HepG2 (cell line): ENCODE results near the gene RIPOR3. TPM values are rescaled to one million over a fixed set of nuclear protein-coding genes. Genes with fewer than 3 reads are reported as not detected.
A peak's percentile ranks its signal among the peaks of the same experiment; 100 is the strongest.

Experiments used
- AGO2 ChIP-seq: fragments of 200-400 bp; formaldehyde crosslinking; optimal IDR thresholded peaks from 2 replicates; pipeline ENCODE3; 2017; ENCODE audit warnings: mild to moderate bottlenecking, low read depth, low read length, moderate library complexity
- ERF ChIP-seq: IDR thresholded peaks from 2 replicates; pipeline ENCODE4 v1.6.1; 2018; ENCODE audit warnings: missing biosample characterization, missing genetic modification reagents
- HDAC1 ChIP-seq: sonication (generic); formaldehyde crosslinking; IDR thresholded peaks from 2 replicates; pipeline ENCODE4 v1.5.1; 2020; ENCODE audit warnings: mild to moderate bottlenecking, missing genetic modification reagents
- HNRNPH1 ChIP-seq: fragments of 200-400 bp; formaldehyde crosslinking; optimal IDR thresholded peaks from 2 replicates; pipeline ENCODE3; 2017; ENCODE audit warnings: mild to moderate bottlenecking, low read depth, low read length
- HOXA9 ChIP-seq: sonication (generic); formaldehyde crosslinking; IDR thresholded peaks from 2 replicates; pipeline ENCODE4 v1.8.1; 2022; ENCODE audit warnings: missing genetic modification reagents, mild to moderate bottlenecking, moderate library complexity, borderline replicate concordance
- KDM5A ChIP-seq: fragments of 200-600 bp; sonication (generic); IDR thresholded peaks from 2 replicates; pipeline ENCODE4 v1.7.0; 2018; ENCODE audit warnings: antibody characterized with exemption, mild to moderate bottlenecking, low read length, borderline replicate concordance
- KMT2A ChIP-seq: sonication (generic); formaldehyde crosslinking; IDR thresholded peaks from 2 replicates; pipeline ENCODE4 v1.4.0; 2020; ENCODE audit warnings: missing genetic modification reagents
- MED13 ChIP-seq: sonication (generic); formaldehyde crosslinking; IDR thresholded peaks from 2 replicates; pipeline ENCODE4 v1.5.0; 2020; ENCODE audit warnings: missing genetic modification reagents
- PHF8 ChIP-seq: sonication (generic); formaldehyde crosslinking; IDR thresholded peaks from 2 replicates; pipeline ENCODE4 v1.5.0; 2020; ENCODE audit warnings: missing genetic modification reagents
- RARA ChIP-seq: IDR thresholded peaks from 2 replicates; pipeline ENCODE4 v1.6.1; 2016; ENCODE audit warnings: missing genetic modification reagents, missing compliant biosample characterization
- RFX3 ChIP-seq: IDR thresholded peaks from 2 replicates; pipeline ENCODE4 v1.6.1; 2016; ENCODE audit warnings: missing biosample characterization, missing genetic modification reagents
- SALL1 ChIP-seq: sonication (generic); formaldehyde crosslinking; IDR thresholded peaks from 2 replicates; pipeline ENCODE4 v1.8.0; 2022; ENCODE audit warnings: mild to moderate bottlenecking, missing genetic modification reagents
- ZC3H4 ChIP-seq: sonication (generic); formaldehyde crosslinking; IDR thresholded peaks from 2 replicates; pipeline ENCODE4 v1.4.0; 2020; ENCODE audit warnings: missing genetic modification reagents, borderline replicate concordance
- ZFP37 ChIP-seq: sonication (generic); formaldehyde crosslinking; IDR thresholded peaks from 2 replicates; pipeline ENCODE4 v1.4.0; 2020; ENCODE audit warnings: missing genetic modification reagents, borderline replicate concordance
- ZFP62 ChIP-seq: sonication (generic); formaldehyde crosslinking; IDR thresholded peaks from 2 replicates; pipeline ENCODE4 v1.4.0; 2020; ENCODE audit warnings: missing genetic modification reagents
- ZMYM4 ChIP-seq: sonication (generic); formaldehyde crosslinking; IDR thresholded peaks from 2 replicates; pipeline ENCODE4 v1.8.1; 2023; ENCODE audit warnings: mild to moderate bottlenecking, missing genetic modification reagents
- ZNF207 ChIP-seq: fragments of 450-650 bp; IDR thresholded peaks from 2 replicates; pipeline ENCODE4 v1.6.1; 2016; ENCODE audit warnings: antibody characterized with exemption, borderline replicate concordance
- ZNF256 ChIP-seq: sonication (generic); formaldehyde crosslinking; conservative IDR thresholded peaks from 2 replicates; pipeline ENCODE4 v1.4.0; 2020; ENCODE audit warnings: missing genetic modification reagents
- ZNF503 ChIP-seq: sonication (generic); formaldehyde crosslinking; IDR thresholded peaks from 2 replicates; pipeline ENCODE4 v1.4.0; 2020; ENCODE audit warnings: missing genetic modification reagents
- ZNF570 ChIP-seq: sonication (generic); formaldehyde crosslinking; IDR thresholded peaks from 2 replicates; pipeline ENCODE4 v1.4.0; 2020; ENCODE audit warnings: mild to moderate bottlenecking, missing genetic modification reagents, borderline replicate concordance
- ZNF572 ChIP-seq: sonication (generic); formaldehyde crosslinking; IDR thresholded peaks from 2 replicates; pipeline ENCODE4 v1.5.1; 2020; ENCODE audit warnings: mild to moderate bottlenecking, missing genetic modification reagents
- ZNF709 ChIP-seq: sonication (generic); formaldehyde crosslinking; IDR thresholded peaks from 2 replicates; pipeline ENCODE4 v1.5.0; 2020; ENCODE audit warnings: mild to moderate bottlenecking, missing genetic modification reagents
- ZNF816 ChIP-seq: sonication (generic); formaldehyde crosslinking; IDR thresholded peaks from 2 replicates; pipeline ENCODE4 v1.8.0; 2022; ENCODE audit warnings: missing genetic modification reagents, mild to moderate bottlenecking, borderline replicate concordance
- ZSCAN31 ChIP-seq: sonication (generic); formaldehyde crosslinking; IDR thresholded peaks from 2 replicates; pipeline ENCODE4 v1.5.0; 2020; ENCODE audit warnings: low read depth, mild to moderate bottlenecking, missing genetic modification reagents
- polyA plus RNA-seq, 8 experiments: library from polyadenylated mRNA; depleted of rRNA in 3 of 8; stranded (reverse) in 7 of 8; unstranded in 1 of 8; fragments of >200 nt; fragmentation: Illumina TruSeq in 4 of 8; extraction: Trizol in 4 of 8; gene quantifications; 2 replicates each; pipeline versions ENCODE4 v1.2.1 to v1.2.3, GENCODE V29; 2011 to 2016; ENCODE audit warnings: low read depth in 4 of 8, missing spikeins in 1 of 8, mixed read lengths in 1 of 8; ENCODE audit not compliant: insufficient read depth in 1 of 8
- total RNA-seq, 5 experiments: library from RNA; depleted of rRNA; stranded (reverse); fragments of >200 nt; fragmentation: Illumina TruSeq; extraction: Trizol; gene quantifications; 2 replicates each; pipeline ENCODE4 v1.2.3, GENCODE V29; 2016; ENCODE audit warnings: low read depth in 1 of 5
- TF ChIP-seq, protein P1 (sequence below): sonication (generic); formaldehyde crosslinking; IDR thresholded peaks from 2 replicates; pipeline ENCODE4 v1.4.0; 2020; ENCODE audit warnings: missing genetic modification reagents, borderline replicate concordance

RIPOR3 gene
- total and polyA plus RNA-seq, 2 of the 13 experiments (the other 11 are each of a cell fraction or from before 2014, with no cell fraction given): 0.18 TPM; not detected in 1

DNA sequence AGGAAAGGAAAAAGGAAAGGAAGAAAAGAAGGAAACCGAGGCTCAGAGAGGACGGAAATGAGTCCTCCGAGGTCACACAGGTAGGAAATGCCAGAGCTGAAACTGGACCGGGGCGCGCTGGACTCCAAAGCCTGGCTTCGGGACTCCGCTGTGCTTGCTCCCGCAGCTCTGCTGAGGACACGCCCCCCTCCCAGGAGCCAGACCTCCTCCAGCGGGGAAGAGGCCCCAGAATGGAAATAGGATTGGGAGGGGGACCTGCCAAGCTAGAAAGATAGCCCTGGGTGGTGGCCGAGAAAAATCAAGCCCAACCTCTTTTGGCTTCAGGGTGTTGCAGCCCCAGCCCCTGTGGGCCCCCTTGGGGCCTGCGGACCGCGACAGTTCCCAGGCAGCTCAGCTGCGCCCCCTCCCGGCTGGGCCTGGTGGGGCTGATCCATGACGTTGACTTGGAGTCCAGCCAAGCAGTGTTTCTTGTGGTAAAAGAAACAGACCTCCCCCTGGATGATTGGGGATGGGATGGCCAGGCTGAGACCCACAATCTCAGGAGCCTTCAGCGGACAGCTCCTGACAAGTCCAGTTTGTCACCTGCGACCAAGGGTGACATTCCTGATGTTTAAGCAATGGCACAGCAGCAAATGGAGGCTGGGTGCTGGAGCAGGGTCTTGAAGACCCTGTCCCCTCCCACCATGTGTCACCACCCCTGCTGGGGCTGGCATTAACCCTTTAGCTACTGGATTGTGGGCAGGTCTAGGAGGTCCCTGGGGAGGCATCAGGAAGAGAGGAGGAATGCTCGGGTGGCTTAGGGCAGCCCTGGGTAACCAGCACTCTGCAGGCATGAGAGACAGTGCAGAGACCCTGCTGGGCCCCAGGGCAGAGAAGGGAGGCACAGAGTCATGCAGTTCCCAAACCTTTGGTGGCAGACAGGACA, 55.4 kb downstream of the RIPOR3 start (continued):
- no peak for TF ChIP-seq ZNF570 (CRISPR knock-in tag)
- TF ChIP-seq ZNF503 (CRISPR knock-in tag): no peak
- no peak for TF ChIP-seq ZNF207
- TF ChIP-seq ERF: peak; percentile 41
- peak; percentile 87; the same call in 1 of the 2 replicates for TF ChIP-seq ZSCAN31 (CRISPR knock-in tag)
- no peak for TF ChIP-seq KDM5A
- 0 out of 2 replicates have a peak, but pooled peaks have one; percentile 61 for TF ChIP-seq ZNF709 (CRISPR knock-in tag)
- TF ChIP-seq HDAC1 (CRISPR knock-in tag): peak; percentile 77
- no peak for TF ChIP-seq ZNF572
- TF ChIP-seq ZFP62 (CRISPR knock-in tag): no peak
- no peak for TF ChIP-seq HNRNPH1
- TF ChIP-seq KMT2A (CRISPR knock-in tag): no peak
- TF ChIP-seq ZMYM4 (CRISPR knock-in tag): peak; percentile 63; the same call in 1 of the 2 replicates
- no peak for TF ChIP-seq ZFP37 (CRISPR knock-in tag)
- no peak for TF ChIP-seq RFX3 (CRISPR knock-in tag)
- no peak for TF ChIP-seq AGO2
- TF ChIP-seq RARA: no peak
- TF ChIP-seq HOXA9 (CRISPR knock-in tag): no peak
- no peak; the same call in 1 of the 2 replicates for TF ChIP-seq PHF8 (CRISPR knock-in tag)
- no peak; the same call in 1 of the 2 replicates for TF ChIP-seq MED13 (CRISPR knock-in tag)
- no peak for TF ChIP-seq ZNF256 (CRISPR knock-in tag)
- TF ChIP-seq, protein P1, sequence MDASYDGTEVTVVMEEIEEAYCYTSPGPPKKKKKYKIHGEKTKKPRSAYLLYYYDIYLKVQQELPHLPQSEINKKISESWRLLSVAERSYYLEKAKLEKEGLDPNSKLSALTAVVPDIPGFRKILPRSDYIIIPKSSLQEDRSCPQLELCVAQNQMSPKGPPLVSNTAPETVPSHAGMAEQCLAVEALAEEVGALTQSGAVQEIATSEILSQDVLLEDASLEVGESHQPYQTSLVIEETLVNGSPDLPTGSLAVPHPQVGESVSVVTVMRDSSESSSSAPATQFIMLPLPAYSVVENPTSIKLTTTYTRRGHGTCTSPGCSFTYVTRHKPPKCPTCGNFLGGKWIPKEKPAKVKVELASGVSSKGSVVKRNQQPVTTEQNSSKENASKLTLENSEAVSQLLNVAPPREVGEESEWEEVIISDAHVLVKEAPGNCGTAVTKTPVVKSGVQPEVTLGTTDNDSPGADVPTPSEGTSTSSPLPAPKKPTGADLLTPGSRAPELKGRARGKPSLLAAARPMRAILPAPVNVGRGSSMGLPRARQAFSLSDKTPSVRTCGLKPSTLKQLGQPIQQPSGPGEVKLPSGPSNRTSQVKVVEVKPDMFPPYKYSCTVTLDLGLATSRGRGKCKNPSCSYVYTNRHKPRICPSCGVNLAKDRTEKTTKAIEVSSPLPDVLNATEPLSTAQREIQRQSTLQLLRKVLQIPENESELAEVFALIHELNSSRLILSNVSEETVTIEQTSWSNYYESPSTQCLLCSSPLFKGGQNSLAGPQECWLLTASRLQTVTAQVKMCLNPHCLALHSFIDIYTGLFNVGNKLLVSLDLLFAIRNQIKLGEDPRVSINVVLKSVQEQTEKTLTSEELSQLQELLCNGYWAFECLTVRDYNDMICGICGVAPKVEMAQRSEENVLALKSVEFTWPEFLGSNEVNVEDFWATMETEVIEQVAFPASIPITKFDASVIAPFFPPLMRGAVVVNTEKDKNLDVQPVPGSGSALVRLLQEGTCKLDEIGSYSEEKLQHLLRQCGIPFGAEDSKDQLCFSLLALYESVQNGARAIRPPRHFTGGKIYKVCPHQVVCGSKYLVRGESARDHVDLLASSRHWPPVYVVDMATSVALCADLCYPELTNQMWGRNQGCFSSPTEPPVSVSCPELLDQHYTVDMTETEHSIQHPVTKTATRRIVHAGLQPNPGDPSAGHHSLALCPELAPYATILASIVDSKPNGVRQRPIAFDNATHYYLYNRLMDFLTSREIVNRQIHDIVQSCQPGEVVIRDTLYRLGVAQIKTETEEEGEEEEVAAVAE (CRISPR knock-in tag): no peak
- no peak for TF ChIP-seq ZC3H4 (CRISPR knock-in tag)
- peak; percentile 60; the same call in 1 of the 2 replicates for TF ChIP-seq SALL1
- TF ChIP-seq ZNF816 (CRISPR knock-in tag): no peak
